ENCODE results near the gene INPP4B. TPM values are rescaled to one million over a fixed set of nuclear protein-coding genes. Genes with fewer than 3 reads are reported as not detected.

Gene INPP4B
- total and polyA plus RNA-seq, 2 experiments from 2014 or later: 20.3 to 27.5 TPM

GRCh38 chr4:142823796-142824195 is 22.3 kb downstream of the INPP4B start:
- in situ Hi-C loops (cut with MboI): no loop called here

DNA sequence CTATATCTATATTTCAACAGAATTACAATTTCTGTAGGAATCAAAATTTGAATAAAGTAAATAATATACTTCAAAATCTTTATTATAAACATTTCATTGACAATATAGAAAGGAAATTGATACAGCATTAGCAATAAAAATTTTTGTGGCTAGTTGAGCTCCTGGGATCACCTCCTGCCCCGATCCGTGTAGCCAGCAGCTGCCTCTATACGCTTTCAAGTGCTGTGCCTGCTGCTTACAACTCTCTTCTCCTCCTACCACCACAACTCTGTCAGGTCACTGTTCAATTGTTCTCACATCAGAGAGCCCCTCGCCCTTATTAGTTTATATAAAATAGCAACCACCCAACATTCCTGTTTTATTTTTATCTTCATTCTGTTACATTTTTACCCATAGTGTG is 27.6 kb downstream of the INPP4B start:
- H3K9me3 ChIP-seq (ENCODE audit: low read depth): no peaks in the 10 kb centered on the region
- H3K4me2 ChIP-seq (ENCODE audit: unreplicated experiment): peak overlapping the region; percentile 91
- peaks cover 35% of the 10 kb centered on the region for H3F3A ChIP-seq (ENCODE audit: insufficient read depth)
- in situ Hi-C loops (cut with MboI): no loop called here
- H3K27me3 ChIP-seq (replicated peaks; ENCODE audit: insufficient read depth): no peaks in the 10 kb centered on the region
- H4K20me1 ChIP-seq (ENCODE audit: insufficient read depth): no peaks in the 10 kb centered on the region
- DNase-seq: no peak
- H3K4me1 ChIP-seq (ENCODE audit: insufficient read depth): peaks cover 42% of the 10 kb centered on the region
- no peaks in the 10 kb centered on the region for H3K36me3 ChIP-seq (ENCODE audit: low read depth)
- TF ChIP-seq EZH2 (IDR thresholded peaks at IDR 0.05; ENCODE audit: insufficient read depth, poor library complexity, severe bottlenecking): no peak
- H2AFZ ChIP-seq: 0 out of 2 replicates have a peak overlapping the region, but pooled peaks have one; percentile 25
- WGBS, 2 experiments (ENCODE audit: low coverage in 1 of 2, low lambda C conversion rate in 2 of 2, missing lambda C conversion rate in 2 of 2): 97 to 99% methylated on average over 4 of the region's 4 CpGs
- no peaks in the 10 kb centered on the region for H3K9me2 ChIP-seq (ENCODE audit: insufficient read depth)
- peak overlapping the region; percentile 86 for H3K27ac ChIP-seq
- H3K79me2 ChIP-seq (ENCODE audit: insufficient read depth): peaks cover 25% of the 10 kb centered on the region
- H3K4me3 ChIP-seq: peak overlapping the region; percentile 65; the same call in 1 of the 2 replicates
- H3K9ac ChIP-seq: peak overlapping the region; percentile 67

More at GRCh38 chr4:142823796-142824195, 22.3 kb downstream of the INPP4B start:
- Histone ChIP-seq H3K4me1 (ENCODE audit: insufficient read depth) (peaks cover 17% of the 10 kb centered on the region), H4K20me1 (ENCODE audit: insufficient read depth) (no peaks in the 10 kb centered on the region), H3K4me3 (no peak overlapping the region), H3K36me3 (ENCODE audit: low read depth) (no peaks in the 10 kb centered on the region), H3K9me2 (ENCODE audit: insufficient read depth) (no peaks in the 10 kb centered on the region), H3K9me3 (ENCODE audit: low read depth) (no peaks in the 10 kb centered on the region), H3K27me3 (replicated peaks; ENCODE audit: insufficient read depth) (no peaks in the 10 kb centered on the region), H3K4me2 (ENCODE audit: unreplicated experiment) (no peak overlapping the region), H2AFZ (no peak overlapping the region), H3K9ac (no peak overlapping the region), H3F3A (ENCODE audit: insufficient read depth) (peaks cover 12% of the 10 kb centered on the region), H3K27ac (no peak overlapping the region), H3K79me2 (ENCODE audit: insufficient read depth) (peaks cover 40% of the 10 kb centered on the region)
- 92 to 100% methylated on average over 1 of the region's 1 CpG for WGBS, 2 experiments (ENCODE audit: low coverage in 1 of 2, low lambda C conversion rate in 2 of 2, missing lambda C conversion rate in 2 of 2)
- no peak for DNase-seq
- TF ChIP-seq EZH2phosphoT487 (IDR thresholded peaks at IDR 0.05; ENCODE audit: insufficient read depth, low read depth) (no peak), EZH2 (IDR thresholded peaks at IDR 0.05; ENCODE audit: insufficient read depth, poor library complexity, severe bottlenecking) (no peak)

- H3K9ac ChIP-seq: peak overlapping the region; percentile 67
- in situ Hi-C loops (cut with MboI): no loop called here
- H4K20me1 ChIP-seq (ENCODE audit: insufficient read depth): no peaks in the 10 kb centered on the region
- TF ChIP-seq EZH2phosphoT487 (IDR thresholded peaks at IDR 0.05; ENCODE audit: insufficient read depth, low read depth): no peak
- no peak for TF ChIP-seq EZH2 (IDR thresholded peaks at IDR 0.05; ENCODE audit: insufficient read depth, poor library complexity, severe bottlenecking)
- no peaks in the 10 kb centered on the region for H3K9me3 ChIP-seq (ENCODE audit: low read depth)
- H3K9me2 ChIP-seq (ENCODE audit: insufficient read depth): no peaks in the 10 kb centered on the region
- 0 to 8% methylated on average over 1 of the region's 1 CpG for WGBS, 2 experiments (ENCODE audit: low coverage in 1 of 2, low lambda C conversion rate in 2 of 2, missing lambda C conversion rate in 2 of 2)
- peak overlapping the region; percentile 91 for H3K4me2 ChIP-seq (ENCODE audit: unreplicated experiment)
- H3K27me3 ChIP-seq (replicated peaks; ENCODE audit: insufficient read depth): no peaks in the 10 kb centered on the region
- H3K4me3 ChIP-seq: peak overlapping the region; percentile 65
- peaks cover 24% of the 10 kb centered on the region for H3K79me2 ChIP-seq (ENCODE audit: insufficient read depth)
- peaks cover 42% of the 10 kb centered on the region for H3K4me1 ChIP-seq (ENCODE audit: insufficient read depth)
- H2AFZ ChIP-seq: peak overlapping the region; percentile 25; the same call in 1 of the 2 replicates
- DNase-seq: peak; percentile 47
- peaks cover 35% of the 10 kb centered on the region for H3F3A ChIP-seq (ENCODE audit: insufficient read depth)
- H3K36me3 ChIP-seq (ENCODE audit: low read depth): no peaks in the 10 kb centered on the region
- peak overlapping the region; percentile 86 for H3K27ac ChIP-seq
Observed at GRCh38 chr4:142818031-142818430, 28.1 kb downstream of the INPP4B start.

DNA sequence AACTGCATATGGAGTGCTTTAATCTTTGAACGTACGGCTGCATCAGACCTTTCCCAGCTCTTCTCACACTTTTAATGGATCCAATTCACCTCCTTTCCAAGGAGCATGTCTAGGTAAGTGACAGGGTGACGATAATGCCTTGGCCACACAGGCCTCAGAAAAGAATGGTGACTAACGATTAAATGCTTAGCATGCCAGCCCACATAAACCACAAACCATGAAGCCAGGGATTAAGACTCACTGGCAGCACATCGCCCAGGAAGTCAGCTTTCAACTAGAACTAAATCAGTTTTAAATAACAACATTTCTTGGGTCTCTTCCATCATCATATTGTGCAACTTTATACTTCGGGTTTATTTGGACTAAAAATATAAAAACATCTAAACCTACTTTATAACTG is 28.7 kb downstream of the INPP4B start:
- H3K4me3 ChIP-seq: peak overlapping the region; percentile 65
- peaks cover 35% of the 10 kb centered on the region for H3F3A ChIP-seq (ENCODE audit: insufficient read depth)
- TF ChIP-seq EZH2phosphoT487 (IDR thresholded peaks at IDR 0.05; ENCODE audit: insufficient read depth, low read depth) (peak; percentile 97), EZH2 (IDR thresholded peaks at IDR 0.05; ENCODE audit: insufficient read depth, poor library complexity, severe bottlenecking) (no peak)
- peak; percentile 95 for DNase-seq
- 0 to 1% methylated on average over 6 of the region's 6 CpGs for WGBS, 2 experiments (ENCODE audit: low coverage in 1 of 2, low lambda C conversion rate in 2 of 2, missing lambda C conversion rate in 2 of 2)
- H3K9me2 ChIP-seq (ENCODE audit: insufficient read depth): no peaks in the 10 kb centered on the region
- H3K79me2 ChIP-seq (ENCODE audit: insufficient read depth): peaks cover 18% of the 10 kb centered on the region
- H2AFZ ChIP-seq: no peak overlapping the region
- H3K9me3 ChIP-seq (ENCODE audit: low read depth): no peaks in the 10 kb centered on the region
- no peaks in the 10 kb centered on the region for H4K20me1 ChIP-seq (ENCODE audit: insufficient read depth)
- in situ Hi-C loops (cut with MboI): no loop called here
- peak overlapping the region; percentile 67 for H3K9ac ChIP-seq
- no peaks in the 10 kb centered on the region for H3K36me3 ChIP-seq (ENCODE audit: low read depth)
- H3K27me3 ChIP-seq (replicated peaks; ENCODE audit: insufficient read depth): no peaks in the 10 kb centered on the region
- H3K4me1 ChIP-seq (ENCODE audit: insufficient read depth): peaks cover 42% of the 10 kb centered on the region
- H3K4me2 ChIP-seq (ENCODE audit: unreplicated experiment): peak overlapping the region; percentile 91
- peak overlapping the region; percentile 86 for H3K27ac ChIP-seq

Data from GM23248 (cell line).